Prostate gland (tissue), 2 donors: ENCODE results near the gene GMPR.

Experiments
- POLR2A ChIP-seq: fragments of 450-650 bp; IDR thresholded peaks from one replicate; pipeline ENCODE4 v1.6.1; 2016; ENCODE audit warnings: antibody characterized with exemption, mild to moderate bottlenecking
- POLR2AphosphoS5 ChIP-seq: sonication (generic); formaldehyde crosslinking; IDR thresholded peaks from one replicate; pipeline ENCODE4 v1.6.1; 2017; ENCODE audit warnings: antibody characterized with exemption
- TF ChIP-seq, protein P1 (sequence below), 4 experiments: fragments of 200-600 bp in 2 of 4; fragments of 450-650 bp in 2 of 4; sonication (generic) in 2 of 4; IDR thresholded peaks; 1 replicate in 3 of 4; 2 replicates in 1 of 4; pipeline ENCODE4 v1.5.1; 2016 to 2019; ENCODE audit warnings: antibody characterized with exemption in 4 of 4, mild to moderate bottlenecking in 2 of 4, moderate library complexity in 2 of 4

DNA sequence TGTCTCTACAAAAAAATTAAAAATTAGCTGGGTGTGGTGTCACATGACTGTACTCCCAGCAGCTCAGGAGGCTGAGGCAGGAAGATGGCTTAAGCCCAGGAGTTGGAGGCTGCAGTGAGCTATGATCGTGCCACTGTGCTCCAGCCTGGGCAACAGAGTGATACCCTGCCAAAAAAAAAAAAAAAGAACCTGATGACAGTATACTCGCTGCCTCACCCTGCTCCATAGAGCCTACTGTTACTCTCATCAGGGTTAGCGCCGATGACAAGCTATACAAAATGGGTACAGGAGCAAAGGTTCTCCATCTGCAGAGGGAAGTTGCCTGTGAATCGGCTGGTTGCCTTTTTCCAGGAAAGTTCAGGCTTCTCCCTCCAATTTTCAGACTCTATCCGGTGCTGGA is 53.4 kb downstream of the GMPR start:
- TF ChIP-seq, protein P1, sequence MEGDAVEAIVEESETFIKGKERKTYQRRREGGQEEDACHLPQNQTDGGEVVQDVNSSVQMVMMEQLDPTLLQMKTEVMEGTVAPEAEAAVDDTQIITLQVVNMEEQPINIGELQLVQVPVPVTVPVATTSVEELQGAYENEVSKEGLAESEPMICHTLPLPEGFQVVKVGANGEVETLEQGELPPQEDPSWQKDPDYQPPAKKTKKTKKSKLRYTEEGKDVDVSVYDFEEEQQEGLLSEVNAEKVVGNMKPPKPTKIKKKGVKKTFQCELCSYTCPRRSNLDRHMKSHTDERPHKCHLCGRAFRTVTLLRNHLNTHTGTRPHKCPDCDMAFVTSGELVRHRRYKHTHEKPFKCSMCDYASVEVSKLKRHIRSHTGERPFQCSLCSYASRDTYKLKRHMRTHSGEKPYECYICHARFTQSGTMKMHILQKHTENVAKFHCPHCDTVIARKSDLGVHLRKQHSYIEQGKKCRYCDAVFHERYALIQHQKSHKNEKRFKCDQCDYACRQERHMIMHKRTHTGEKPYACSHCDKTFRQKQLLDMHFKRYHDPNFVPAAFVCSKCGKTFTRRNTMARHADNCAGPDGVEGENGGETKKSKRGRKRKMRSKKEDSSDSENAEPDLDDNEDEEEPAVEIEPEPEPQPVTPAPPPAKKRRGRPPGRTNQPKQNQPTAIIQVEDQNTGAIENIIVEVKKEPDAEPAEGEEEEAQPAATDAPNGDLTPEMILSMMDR (IDR thresholded peaks at IDR 0.05) = no peak
- TF ChIP-seq POLR2A (no peak), POLR2AphosphoS5 (no peak)
